MM.1S (cell line): Measurements from ENCODE around the gene CHRNA4.

Experiments
- CTCF ChIP-seq: fragments of 300-600 bp; sonication (generic); IDR thresholded peaks from 2 replicates; pipeline ENCODE4 v1.5.1; 2016; ENCODE audit warnings: antibody characterized with exemption, low read length, mixed read lengths
- EZH2 ChIP-seq: fragments of 300-600 bp; sonication (generic); optimal IDR thresholded peaks from 2 replicates; pipeline ENCODE3; 2017; ENCODE audit warnings: low read depth, mild to moderate bottlenecking, antibody characterized with exemption, low read length, mixed read lengths
- EZH2phosphoT487 ChIP-seq: fragments of 300-600 bp; sonication (generic); IDR thresholded peaks from 2 replicates; pipeline ENCODE4 v1.6.1; 2018; ENCODE audit warnings: antibody characterized with exemption, low read length

GRCh38 chr20:63372971-63373885 lies 12.1 kb upstream of the CHRNA4 start:
- TF ChIP-seq CTCF (no peak), EZH2 (no peak), EZH2phosphoT487 (no peak)
